ENCODE measurements around the gene CFAP73. TPM values are rescaled to one million over a fixed set of nuclear protein-coding genes. Genes with fewer than 3 reads are reported as not detected.

The CFAP73 gene
- total RNA-seq, 2 donors from 2014 or later, result not detected

DNA sequence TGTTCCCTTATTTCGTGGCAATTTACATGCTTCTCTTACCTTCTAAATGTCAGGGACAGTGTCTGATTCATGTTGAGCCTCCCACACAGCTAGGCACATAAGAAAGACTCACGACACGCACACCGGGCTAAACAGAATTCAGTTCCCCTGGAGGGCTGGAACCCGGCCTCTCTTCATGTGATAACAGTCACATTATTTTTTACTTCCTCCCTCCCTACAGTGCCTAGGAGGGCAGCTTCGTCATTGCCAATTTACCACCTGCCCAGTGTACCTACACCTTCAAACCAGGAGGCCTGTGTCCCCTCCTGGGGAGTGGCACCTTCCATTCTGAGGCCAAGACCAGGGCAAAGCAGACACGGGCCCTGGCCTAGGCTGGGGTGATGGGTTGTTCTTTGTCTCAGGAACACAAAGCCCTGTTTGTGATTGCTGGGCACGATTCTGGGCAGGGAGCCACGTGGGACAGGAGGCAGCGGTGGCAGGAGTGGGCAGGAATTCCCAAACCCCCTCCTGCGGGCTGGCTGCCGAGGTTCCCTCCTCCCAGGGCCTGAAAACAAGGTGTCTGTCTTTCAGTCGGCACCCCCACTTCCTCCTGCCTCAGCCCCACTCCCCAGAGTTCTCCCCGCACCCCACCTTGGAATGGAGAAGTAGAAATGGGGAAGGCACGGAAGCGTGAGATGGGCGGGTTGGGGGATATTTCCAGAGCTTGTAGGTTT lies 7.2 kb upstream of the CFAP73 start:
- Histone ChIP-seq H3K27ac (ENCODE audit: low read depth, low read length) (no peak overlapping the region), H3K4me1 (ENCODE audit: control insufficient read depth, insufficient read depth, low read length) (no peaks in the 10 kb centered on the region), H3K36me3 (ENCODE audit: control insufficient read depth, insufficient read depth, low read length) (no peaks in the 10 kb centered on the region), H3K9me3 (ENCODE audit: control insufficient read depth, low read length) (peaks cover 4% of the 10 kb centered on the region), H3K27me3 (ENCODE audit: control insufficient read depth, insufficient read depth, low read length, poor library complexity, severe bottlenecking) (no peaks in the 10 kb centered on the region), H3K9ac (ENCODE audit: extremely low read depth, low read length, poor library complexity, severe bottlenecking) (no peak overlapping the region), H3K4me3 (ENCODE audit: low read length) (no peak overlapping the region)
- DNase-seq, result peak; percentile 40
- Mint-ChIP-seq H3K36me3 (ENCODE audit: low read depth) (no peaks in the 10 kb centered on the region), H3K27me3 (ENCODE audit: insufficient read depth) (peaks cover 8% of the 10 kb centered on the region), H3K9me3 (peaks cover 7% of the 10 kb centered on the region), H3K27ac (no peak overlapping the region), H3K4me1 (no peaks in the 10 kb centered on the region), H3K4me3 (no peak overlapping the region)
- WGBS, 2 experiments (ENCODE audit: insufficient coverage in 1 of 2, insufficient read length in 1 of 2), result 83 to 87% methylated on average over 7 to 16 of the region's 17 CpGs
- TF ChIP-seq, protein P1, sequence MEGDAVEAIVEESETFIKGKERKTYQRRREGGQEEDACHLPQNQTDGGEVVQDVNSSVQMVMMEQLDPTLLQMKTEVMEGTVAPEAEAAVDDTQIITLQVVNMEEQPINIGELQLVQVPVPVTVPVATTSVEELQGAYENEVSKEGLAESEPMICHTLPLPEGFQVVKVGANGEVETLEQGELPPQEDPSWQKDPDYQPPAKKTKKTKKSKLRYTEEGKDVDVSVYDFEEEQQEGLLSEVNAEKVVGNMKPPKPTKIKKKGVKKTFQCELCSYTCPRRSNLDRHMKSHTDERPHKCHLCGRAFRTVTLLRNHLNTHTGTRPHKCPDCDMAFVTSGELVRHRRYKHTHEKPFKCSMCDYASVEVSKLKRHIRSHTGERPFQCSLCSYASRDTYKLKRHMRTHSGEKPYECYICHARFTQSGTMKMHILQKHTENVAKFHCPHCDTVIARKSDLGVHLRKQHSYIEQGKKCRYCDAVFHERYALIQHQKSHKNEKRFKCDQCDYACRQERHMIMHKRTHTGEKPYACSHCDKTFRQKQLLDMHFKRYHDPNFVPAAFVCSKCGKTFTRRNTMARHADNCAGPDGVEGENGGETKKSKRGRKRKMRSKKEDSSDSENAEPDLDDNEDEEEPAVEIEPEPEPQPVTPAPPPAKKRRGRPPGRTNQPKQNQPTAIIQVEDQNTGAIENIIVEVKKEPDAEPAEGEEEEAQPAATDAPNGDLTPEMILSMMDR (conservative IDR thresholded peaks at IDR 0.05), result no peak

DNA sequence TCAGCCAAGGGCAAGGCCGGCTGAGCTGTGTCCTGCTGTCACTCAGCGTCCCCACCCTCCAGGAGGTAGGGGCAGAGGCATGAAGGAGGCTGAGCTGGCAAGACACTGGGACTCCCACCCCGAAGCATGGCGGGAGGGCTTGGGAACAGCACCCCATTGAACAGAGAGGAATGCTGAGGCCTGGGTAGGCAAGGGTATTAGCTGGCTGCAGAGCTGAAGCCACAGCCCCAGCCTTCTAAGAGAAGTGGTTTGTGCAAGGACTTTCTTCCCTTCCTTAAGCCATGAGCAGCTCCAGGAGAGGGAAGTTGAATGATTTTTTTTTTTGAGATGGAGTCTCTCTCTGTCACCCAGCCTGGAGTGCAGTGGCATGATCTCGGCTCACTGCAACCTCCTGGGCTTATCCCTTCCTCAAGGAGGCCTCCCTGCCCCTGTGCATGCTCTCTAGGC lies 6.6 kb upstream of the CFAP73 start:
- 86 to 93% methylated on average over 1 to 5 of the region's 5 CpGs for WGBS, 2 experiments (ENCODE audit: insufficient coverage in 1 of 2, insufficient read length in 1 of 2)
- no peaks in the 10 kb centered on the region for H3K27me3 ChIP-seq (ENCODE audit: control insufficient read depth, insufficient read depth, low read length, poor library complexity, severe bottlenecking)
- H3K4me3 Mint-ChIP-seq, result no peak overlapping the region
- no peaks in the 10 kb centered on the region for H3K4me1 Mint-ChIP-seq
- TF ChIP-seq, protein P1 (conservative IDR thresholded peaks at IDR 0.05), result no peak
- no peaks in the 10 kb centered on the region for H3K36me3 Mint-ChIP-seq (ENCODE audit: low read depth)
- peaks cover 10% of the 10 kb centered on the region for H3K9me3 Mint-ChIP-seq
- H3K36me3 ChIP-seq (ENCODE audit: control insufficient read depth, insufficient read depth, low read length), result no peaks in the 10 kb centered on the region
- H3K4me3 ChIP-seq (ENCODE audit: low read length), result no peak overlapping the region
- H3K9me3 ChIP-seq (ENCODE audit: control insufficient read depth, low read length), result peaks cover 5% of the 10 kb centered on the region
- no peak overlapping the region for H3K27ac ChIP-seq (ENCODE audit: low read depth, low read length)
- peak; percentile 50 for DNase-seq
- H3K27me3 Mint-ChIP-seq (ENCODE audit: insufficient read depth), result peaks cover 8% of the 10 kb centered on the region
- H3K9ac ChIP-seq (ENCODE audit: extremely low read depth, low read length, poor library complexity, severe bottlenecking), result no peak overlapping the region
- H3K27ac Mint-ChIP-seq, result no peak overlapping the region
- H3K4me1 ChIP-seq (ENCODE audit: control insufficient read depth, insufficient read depth, low read length), result no peaks in the 10 kb centered on the region

DNA sequence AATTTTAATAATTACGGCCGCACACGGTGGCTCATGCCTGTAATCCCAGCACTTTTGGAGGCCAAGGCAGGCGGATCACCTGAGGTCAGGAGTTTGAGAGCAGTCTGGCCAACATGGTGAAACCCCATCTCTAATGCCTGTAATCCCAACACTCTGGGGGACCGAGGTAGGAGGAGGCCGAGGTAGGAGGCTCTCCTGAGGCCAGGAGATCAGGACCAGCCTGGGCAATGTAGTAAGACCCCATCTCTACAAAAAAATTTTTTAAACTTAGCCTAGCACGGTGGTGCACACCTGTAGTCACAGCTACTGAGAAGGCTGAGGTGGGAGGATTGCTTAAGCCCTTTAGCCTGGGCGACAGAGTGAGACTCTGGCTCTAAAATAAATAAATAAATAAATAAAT lies 5.6 kb upstream of the CFAP73 start:
- Mint-ChIP-seq H3K4me3 (no peak overlapping the region), H3K27ac (no peak overlapping the region), H3K27me3 (ENCODE audit: insufficient read depth) (peaks cover 8% of the 10 kb centered on the region), H3K9me3 (peaks cover 10% of the 10 kb centered on the region), H3K4me1 (no peaks in the 10 kb centered on the region), H3K36me3 (ENCODE audit: low read depth) (no peaks in the 10 kb centered on the region)
- WGBS, 2 experiments (ENCODE audit: insufficient coverage in 1 of 2, insufficient read length in 1 of 2), result 90 to 95% methylated on average over 5 to 7 of the region's 8 CpGs
- Histone ChIP-seq H3K9ac (ENCODE audit: extremely low read depth, low read length, poor library complexity, severe bottlenecking) (no peak overlapping the region), H3K4me1 (ENCODE audit: control insufficient read depth, insufficient read depth, low read length) (no peaks in the 10 kb centered on the region), H3K4me3 (ENCODE audit: low read length) (no peak overlapping the region), H3K27ac (ENCODE audit: low read depth, low read length) (no peak overlapping the region), H3K27me3 (ENCODE audit: control insufficient read depth, insufficient read depth, low read length, poor library complexity, severe bottlenecking) (no peaks in the 10 kb centered on the region), H3K9me3 (ENCODE audit: control insufficient read depth, low read length) (peaks cover 5% of the 10 kb centered on the region), H3K36me3 (ENCODE audit: control insufficient read depth, insufficient read depth, low read length) (no peaks in the 10 kb centered on the region)
- TF ChIP-seq, protein P1 (conservative IDR thresholded peaks at IDR 0.05), result no peak
- DNase-seq, result no peak

Data from endodermal cell (in vitro differentiated cells).